GM19023 (cell line): ENCODE measurements around the gene INPP5A.
"Not testable (repeated sequence)": the region's sequence is repeated elsewhere in the genome, so short reads cannot be mapped to it uniquely, and the experiment has no call there.

Experiments used
- ATAC-seq: cut with Tn5 transposase; IDR thresholded peaks from one replicate; pipeline ENCODE4 v1.9.1; 2021; ENCODE audit warnings: mild to moderate bottlenecking, moderate library complexity; ENCODE audit not compliant: unreplicated experiment

Gene INPP5A

DNA sequence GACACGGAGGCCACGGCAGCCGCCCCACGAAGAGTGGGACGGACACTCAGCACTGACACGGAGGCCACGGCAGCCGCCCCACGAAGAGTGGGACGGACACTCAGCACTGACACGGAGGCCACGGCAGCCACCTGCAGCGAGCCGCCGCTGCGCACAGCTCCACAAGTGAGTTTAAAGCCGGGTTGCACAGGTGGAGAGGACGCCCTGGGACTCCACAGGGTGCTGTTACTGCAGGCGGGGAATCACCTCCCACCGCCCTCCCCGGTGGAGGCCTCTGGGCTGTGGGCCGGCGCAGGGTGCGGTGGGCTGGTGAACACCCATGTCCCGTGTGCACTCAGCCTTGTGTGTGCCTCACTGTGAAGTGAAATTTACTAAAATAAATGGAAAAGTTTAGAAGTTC, 235.2 kb downstream of the INPP5A start:
- not testable (repeated sequence) for ATAC-seq

DNA sequence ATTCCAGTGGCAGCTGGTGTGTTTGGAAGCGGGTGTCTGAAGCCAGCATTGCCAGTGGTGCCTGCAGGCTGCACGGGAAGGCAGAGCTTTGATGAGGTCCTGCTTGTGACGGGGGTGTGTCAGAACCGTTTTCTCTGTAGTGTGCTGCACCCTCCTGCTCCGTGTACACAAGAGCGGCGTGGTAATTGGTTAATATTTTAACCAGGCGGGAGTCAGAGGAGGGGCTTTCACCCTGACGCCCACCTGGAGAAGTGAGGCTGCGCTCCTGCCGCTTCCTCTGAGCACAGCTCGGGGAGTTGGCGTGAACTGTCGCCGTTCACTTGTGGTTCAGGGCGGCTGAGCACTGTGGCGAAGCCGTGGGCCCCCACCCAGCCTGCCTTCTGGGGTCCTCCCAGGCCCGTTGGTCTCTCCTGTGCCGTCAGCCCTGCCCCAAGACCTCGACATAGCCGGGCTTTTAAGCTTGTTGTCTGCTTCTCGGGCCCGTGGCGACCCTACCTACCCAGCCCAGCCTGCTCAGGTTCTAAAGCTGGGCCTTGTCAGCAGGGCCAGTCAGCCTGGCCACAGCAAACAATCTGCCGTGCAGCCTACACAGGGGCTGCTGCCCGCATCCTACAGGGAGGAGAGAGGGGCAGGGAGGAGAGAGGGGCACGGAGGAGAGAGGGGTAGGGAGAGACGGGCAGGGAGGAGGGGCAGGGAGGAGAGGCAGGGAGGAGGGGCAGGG, 236.8 kb downstream of the INPP5A start:
- no peak for ATAC-seq

DNA sequence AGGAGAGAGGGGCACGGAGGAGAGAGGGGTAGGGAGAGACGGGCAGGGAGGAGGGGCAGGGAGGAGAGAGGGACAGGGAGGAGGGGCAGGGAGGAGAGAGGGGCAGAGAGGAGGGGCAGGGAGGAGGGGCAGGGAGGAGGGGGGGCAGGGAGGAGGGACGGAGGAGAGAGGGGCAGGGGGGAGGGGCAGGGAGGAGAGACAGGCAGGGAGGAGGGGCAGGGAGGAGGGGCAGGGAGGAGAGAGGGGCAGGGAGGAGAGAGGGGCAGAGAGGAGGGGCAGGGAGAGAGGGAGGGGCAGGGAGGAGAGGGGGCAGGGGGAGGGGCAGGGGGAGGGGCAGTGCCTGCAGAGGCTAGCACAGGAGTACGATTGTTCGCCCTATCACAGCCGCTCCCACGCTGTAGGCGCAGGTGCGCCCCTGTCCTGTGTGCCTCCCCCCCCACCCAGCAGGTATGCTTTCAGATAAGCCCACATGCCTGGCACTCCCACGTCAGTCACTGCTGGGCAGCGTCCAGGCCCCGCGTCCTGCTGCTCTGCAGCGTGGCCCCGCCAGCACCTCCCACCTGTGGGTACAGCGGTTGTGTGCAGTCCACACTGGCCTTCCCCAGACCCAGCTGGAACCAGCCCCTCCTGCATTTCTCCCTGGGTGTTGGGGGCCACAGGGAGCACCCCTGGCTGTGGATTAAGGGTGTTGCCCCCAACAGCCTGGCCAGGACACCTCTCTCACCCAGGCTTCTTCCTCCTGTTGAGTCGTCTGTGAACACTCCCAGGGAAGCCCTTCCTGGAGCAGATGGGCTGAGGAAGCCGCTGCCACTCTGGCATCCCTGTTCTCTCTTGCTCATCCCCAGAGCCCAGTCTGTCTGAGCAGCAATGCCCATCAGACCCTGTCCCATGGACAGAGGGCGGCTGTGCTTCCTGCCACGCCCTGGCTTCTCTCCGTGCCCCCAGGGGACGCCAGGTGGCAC, 237.6 kb downstream of the INPP5A start:
- ATAC-seq: no peak

DNA sequence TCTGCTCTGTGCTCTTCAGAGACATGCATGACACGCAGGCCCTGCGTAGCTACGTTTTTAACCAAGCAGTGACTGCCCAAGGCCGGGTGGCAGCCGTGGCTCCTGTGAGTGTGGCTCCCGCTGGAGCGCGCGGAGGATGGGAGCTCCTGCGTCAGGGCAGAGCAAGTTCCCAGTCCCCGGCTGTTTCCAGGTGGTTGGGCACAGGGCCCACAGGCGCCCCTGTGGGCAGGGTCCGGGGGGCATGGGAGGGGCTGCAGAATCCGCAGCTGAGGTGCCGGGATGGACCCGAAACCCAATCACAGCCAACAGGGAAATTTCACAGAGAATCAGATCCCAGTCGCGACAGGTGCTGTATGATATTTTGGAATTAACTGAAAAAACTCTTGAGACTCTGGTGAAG, 238.6 kb downstream of the INPP5A start:
- no peak for ATAC-seq

DNA sequence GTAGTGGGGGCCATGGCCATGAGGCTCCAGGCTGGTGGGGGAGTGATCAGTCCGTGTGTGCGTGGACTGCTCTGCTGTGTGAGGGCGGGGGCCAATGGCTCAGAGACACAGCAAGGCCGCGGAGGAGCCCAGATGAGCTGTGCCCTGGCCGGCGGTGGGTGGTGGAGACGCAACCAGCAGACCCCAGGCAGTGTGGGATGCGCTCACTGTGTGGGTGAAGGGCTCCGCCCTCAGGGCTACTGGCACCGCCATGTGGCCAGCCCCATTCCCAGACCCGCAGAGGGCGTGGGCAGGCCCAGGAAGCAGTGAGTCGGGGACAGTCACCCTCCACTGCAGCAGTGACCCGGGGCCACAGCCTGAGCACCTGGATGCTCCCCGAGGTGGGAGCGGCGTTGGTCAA, 239.2 kb downstream of the INPP5A start:
- ATAC-seq: no peak

DNA sequence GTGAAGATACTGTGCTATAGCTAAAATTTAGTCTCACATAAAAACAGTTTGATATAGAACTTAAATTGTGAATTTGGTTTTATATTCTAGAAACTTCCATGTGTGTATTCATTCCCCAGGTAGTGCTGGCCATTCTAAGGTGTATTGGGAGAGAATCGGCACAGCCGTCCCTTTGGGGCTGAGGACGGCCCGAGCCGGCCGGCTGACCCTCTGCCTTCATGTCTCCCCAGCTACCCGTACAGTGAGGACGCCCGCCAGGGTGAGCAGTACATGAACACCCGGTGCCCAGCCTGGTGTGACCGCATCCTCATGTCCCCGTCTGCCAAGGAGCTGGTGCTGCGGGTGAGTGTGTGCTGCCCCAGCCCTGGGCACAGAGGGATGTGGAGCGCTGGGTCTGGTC, 239.9 kb downstream of the INPP5A start:
- no peak for ATAC-seq

DNA sequence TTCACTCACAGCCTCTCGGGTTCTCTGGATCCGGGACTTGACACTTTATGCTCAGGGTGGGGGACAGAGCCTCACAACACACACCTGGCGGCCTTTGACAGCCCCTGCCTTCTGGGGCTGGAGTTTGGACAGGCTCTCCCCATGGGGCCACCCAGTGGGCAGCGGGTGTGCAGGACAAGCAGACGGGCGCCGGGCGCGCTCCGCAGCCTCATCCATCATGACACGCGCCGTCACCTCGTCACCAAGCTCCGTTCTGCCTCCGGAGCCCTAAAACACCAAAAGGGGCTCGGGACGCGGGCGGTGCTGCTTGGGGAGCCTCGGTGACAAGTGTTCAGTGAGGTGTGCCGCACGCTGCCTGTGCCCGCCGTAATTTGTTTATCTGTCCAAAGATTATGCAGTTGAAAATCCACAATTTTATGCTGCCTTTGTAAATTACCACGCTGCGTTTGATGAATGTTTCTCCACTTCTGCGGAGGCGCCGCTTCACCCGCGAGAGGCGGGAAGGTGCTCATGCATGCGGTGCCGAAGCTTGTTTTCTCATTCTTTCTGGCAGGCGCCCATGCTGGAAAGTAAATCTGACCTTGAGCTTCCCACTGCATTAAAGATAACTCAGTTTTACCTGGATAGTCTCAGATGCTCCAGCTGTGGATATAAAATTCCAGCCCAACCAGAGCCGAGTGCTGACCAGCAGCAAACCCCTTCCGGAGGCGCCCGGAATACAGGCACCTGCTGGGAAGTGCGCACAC, 242.1 kb downstream of the INPP5A start:
- ATAC-seq: no peak

DNA sequence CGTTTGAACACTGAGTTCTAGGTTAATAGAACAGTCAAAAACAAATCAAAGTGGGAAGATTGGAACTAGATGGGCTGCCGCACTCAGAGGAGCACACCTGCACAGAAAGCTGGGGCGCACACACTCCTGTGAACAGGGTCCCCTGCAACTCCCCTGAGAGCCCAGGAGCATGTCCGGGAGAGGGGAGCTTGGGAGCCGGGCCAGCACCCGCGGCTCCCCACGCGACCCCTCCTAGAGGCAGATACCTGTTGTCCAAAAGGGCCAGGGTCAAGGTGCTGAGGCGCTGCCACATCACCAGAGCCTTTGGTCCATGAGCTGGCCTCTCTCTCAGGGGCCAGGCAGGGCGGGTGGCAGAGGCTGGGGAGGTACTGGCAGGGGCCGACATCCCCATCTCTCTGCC, 242.8 kb downstream of the INPP5A start:
- ATAC-seq: no peak

DNA sequence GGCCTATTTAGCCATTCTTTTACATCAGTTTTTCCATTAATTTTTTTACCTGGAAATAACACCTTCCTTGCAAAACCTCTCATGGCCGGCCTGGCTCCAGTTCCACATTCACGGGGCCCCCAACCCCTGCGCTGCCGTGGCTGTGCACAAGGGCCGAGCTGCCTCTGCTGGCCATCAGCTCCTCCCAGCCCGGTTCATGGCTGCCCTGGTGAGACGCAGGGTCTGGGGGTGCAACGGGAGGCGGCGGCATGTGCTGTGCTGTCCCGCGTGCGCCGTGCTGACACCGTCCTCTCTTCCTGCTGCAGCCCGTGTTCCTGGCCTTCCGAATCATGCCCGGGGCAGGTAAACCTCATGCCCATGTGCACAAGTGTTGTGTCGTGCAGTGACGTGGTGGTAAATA, 244.0 kb downstream of the INPP5A start:
- no peak for ATAC-seq

DNA sequence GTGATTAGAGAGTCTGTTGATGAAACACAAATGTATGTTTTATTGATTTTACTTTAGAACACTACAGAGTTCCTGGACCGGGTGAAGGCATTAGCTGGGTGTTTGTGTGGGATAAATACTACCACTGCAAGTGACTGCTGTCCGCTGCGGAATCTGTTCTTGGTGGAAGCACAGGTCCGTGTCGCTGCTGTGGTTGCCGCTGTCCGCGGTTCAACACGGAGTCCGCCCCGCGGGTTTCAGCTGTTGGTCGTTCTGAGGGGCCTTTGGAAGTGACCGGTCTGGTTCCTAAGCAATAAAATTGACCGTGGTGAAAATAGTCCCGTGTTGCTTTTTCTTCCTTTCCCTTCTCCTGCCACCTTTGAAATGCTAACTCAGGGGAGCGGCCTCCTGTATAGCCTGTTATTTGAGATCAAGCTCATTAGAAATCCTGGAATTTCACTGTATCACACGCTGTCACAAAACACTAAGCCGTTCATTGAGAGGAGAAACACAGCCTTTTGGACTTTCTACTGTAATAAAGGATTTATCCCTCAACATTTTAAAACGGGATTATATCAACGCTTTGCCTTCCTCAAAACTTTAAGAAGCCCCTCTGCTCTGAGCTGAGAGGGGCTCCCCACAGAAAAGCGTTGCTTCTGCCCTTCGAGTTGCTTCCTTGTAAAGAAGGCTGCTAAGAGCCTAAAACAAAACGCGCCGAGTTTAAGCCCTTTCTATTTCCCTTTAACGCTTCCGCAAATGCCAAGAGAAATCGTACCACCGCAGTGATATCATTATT, 245.8 kb downstream of the INPP5A start:
- ATAC-seq: no peak

DNA sequence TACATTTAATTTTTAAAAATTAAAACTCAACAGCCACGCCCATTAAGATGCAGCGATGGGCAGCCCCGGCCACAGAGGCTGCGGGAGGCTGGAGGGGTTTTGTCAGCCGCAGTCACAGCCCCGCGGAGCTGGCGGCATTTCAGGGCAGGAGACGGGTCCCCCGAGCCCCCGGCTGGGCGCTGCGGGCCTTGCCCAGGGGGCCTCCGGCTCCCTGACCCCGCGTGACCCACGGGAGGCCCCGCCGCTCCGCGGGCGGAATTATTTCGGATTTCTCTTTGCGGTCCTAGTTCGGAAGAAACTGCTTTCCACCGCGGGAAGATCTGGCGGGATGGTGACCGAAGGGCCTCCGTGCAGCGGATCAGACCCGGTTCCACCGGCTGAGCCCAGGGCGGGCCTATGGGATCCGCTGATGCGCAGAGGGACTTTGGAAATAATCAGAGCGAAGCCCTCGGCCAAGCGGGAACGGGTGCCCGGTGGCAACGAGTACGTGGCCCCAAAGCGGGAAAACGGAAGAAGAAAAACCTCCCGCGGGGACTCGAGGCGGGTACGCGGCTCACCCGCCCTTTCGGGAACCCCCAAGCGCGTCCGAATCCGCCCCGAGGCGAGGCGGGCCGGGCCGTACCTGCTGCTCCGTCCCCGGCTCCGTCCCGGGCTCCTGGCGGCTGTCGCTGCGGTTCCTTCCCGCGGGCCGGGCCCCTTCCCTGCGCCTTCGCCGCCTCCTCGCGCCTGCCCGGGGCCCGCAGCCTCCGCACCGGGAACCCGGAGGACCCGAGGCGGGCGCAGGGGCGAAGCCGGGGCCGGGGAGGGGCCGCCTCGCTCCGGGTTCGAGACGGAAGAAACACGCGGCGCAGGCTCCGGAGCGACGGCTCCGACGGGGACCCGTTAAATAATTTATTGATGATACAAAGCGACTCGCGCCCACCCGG, 246.6 kb downstream of the INPP5A start:
- ATAC-seq: no peak

DNA sequence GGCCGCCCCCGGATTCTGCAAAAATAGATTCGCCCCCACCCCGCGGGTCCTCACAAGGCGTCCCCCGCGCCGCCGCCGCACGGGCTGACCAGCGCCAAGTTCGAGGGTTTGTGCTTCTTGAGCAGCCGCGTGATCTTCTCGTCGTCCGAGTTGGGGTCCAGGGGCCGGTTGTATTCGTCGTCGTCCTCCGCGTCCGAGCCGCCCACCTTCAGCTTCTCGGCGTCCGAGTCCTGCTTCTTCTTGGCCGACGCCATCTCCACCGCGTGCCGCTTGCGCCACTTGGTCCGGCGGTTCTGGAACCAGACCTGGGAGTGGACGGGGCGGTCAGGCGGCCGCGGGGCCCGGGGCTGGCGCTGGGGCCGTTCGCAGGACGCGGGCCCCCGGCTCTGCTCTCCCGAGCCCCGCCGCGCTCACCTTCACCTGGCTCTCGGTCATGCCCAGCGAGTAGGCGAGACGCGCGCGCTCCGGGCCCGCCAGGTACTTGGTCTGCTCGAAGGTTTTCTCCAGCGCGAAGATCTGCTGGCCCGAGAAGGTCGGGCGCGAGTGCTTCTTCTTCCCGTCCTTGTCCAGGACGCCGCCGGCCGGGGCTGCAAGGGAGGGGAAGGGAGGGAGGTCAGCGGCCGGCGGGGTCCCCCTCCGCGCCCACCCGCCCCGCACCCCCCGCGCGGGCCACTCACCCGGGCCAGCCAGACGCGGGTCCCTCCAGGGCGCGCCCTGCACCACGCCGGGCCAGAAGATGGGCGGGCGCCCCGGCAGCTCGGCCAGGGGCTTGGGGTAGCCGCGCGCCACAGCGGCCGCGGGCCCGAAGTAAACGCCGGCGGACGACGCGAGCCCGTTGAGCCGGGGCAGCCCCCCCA, 247.5 kb downstream of the INPP5A start:
- no peak for ATAC-seq

DNA sequence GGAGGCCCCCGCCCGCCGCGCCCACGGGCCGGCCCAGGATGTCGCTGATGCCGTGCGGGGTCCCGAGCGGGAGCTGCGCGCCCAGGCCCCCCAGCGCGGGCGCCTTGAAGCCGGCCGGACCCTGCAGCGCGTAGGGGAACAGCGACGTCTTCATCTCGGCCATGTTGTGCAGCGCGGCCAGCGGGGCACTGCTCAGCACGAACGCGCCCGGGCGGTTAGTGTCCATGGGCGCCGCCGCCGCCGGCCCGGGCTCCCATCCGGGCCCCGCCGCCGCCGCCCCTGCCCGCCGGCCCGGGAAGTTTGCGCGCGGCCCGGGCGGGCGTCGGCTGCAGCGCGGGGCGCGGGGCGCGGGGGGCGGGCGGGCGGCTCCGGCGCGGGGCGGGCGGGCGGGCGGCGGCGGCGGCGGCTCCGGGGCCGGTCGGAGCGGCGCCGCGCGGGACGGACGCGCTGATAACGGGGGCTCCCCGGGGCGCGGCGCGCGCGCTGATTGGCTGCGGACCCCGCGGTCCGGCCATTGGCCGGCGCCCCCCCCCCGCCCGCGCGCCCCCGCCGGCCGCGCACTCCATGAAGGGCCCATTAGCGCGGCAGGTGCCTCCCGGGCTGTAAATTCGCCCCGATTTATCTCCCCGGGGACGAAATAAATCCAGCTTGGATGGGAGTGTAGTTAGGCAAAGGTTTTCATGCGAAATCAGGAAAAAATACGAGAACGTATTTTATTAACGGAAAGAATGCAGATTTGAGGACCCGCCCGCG, 248.3 kb downstream of the INPP5A start, which contains the start of gene NKX6-2:
NKX6-2 (minus strand) TSS at position 425 of the 753 bp plus-strand sequence; CDS start at position 226, 199 bp downstream.
- ATAC-seq: no peak

DNA sequence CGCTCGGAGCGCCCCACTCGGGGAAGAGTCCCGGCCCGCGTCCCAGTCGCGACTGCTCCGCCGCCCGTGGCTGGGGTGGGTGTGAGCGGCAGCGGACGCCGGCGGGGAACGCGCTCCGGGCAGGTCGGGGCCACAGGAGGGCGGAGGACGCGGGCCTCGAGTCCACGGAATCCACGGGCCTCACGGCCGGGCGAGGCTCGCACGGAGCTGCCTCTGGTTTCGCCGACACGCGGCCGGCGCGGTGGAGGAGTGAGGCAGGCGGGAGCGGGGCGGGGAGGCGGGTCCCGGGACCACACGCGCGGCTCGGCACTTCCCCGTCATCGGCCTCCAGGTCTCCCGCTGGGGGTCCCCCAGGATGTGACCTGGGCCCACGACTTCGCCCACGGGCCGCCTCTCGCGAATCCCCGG, 248.9 kb downstream of the INPP5A start:
- no peak for ATAC-seq

DNA sequence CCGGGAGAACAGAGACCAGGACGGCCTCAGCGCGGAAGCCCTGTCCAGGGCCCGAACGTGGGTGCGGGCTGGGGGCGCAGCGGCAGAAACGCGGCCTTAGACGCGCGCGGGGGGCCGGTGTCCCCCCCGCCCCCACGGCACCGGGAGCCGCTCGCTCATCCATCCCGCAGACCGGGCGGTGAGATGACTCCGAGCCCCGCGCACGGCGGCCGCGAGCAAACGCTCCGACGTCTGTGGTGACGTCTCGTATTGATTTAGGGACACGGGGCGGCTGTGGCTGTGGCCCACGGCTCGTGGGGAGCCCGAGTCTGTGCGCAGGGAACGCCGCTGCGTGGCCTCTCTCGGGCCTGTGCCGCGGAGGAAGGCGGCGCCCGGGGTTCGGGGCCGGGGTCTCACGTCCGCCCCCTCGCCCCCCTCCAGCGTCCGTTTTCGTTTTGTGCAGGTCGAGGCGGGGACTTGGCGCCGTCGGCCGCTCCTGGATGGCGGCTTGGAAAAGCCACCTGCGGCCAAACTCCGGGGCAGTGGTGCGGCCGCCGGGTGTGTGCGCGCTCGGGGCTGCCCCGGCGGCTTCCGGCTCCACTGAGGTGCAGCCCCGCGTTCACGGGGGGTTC, 249.4 kb downstream of the INPP5A start:
- ATAC-seq: no peak

DNA sequence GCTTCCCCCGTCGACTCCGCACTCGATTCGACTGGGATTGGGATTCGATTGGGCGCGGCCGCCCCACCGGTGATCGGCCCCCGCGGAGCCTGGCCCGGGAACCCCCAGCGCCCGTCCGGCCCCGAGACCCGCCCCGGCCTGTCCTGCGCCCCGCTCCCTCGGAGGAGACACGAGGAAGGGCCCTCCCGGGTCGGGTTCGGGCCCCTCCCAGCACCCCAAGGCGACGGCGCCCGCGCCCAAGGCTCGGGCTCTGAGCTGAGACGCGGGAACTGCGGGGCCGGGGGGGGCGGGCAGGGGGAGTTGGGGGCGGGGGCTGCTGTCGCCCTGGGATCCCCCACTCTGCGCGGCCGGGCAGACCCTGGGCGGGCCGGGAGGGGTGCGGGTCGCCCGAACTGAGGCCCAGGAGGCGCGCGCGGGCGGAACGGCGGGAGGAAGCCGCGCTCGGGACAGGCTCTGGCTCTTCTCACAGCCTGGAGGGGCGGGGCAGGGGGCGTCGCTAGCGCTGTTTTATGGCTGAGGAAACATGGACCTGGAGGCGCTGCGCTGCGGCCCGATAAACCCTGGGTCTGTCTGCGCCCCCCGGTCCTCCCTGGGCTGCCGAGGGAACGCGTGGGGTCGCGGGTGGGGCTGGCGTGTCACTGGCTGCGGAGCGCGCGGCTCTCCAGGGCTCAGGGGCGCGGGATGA, 250.1 kb downstream of the INPP5A start:
- no peak for ATAC-seq
